ENCODE results near the gene PTGS1.

PTGS1 gene

DNA sequence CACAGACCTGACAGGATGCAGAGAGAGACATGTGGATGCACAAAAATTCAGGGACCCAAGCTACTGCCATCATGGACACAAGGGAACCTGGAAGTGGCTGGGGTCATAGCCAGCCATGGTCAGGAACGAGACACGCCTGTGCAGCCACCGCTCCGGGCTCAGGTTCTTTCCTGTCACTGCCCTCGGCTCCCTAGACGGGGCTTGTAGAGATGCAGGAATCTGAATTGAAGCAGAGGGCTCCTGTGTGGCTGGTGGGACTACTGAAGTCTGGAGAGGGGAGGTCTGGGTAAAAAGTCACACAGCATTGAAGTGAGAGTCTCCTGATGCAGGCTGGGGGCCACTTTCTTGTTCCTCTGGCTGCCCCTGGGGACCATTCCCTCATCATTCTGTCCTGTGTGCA, 32.3 kb upstream of the PTGS1 start:
- no peak overlapping the region for H3K4me3 ChIP-seq (ENCODE audit: low read length)
- TF ChIP-seq ZNF274 (IDR thresholded peaks at IDR 0.05; ENCODE audit: low read depth, low read length) = no peak

DNA sequence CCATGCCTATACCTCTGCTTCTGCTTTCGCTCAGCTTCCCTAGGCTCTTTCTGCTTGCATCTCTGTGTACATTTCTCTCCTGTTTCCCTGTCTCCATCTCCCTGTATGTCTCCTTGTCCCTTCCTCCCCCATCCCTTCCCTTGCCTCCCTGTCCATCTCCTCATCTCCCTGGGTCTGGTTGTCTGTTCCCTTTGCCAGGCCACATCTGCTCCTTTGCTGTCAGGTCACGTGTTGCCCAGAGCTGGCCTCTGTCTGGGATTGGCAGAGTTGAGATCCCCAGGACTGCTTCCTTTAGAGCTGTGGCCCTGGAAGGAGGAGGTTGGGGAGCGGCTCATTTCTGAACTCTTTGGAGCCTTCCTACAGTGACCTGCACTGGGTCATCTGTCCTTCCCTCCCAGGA, 31.8 kb upstream of the PTGS1 start:
- H3K4me3 ChIP-seq (ENCODE audit: low read length) = no peak overlapping the region
- no peak for TF ChIP-seq ZNF274 (IDR thresholded peaks at IDR 0.05; ENCODE audit: low read depth, low read length)

DNA sequence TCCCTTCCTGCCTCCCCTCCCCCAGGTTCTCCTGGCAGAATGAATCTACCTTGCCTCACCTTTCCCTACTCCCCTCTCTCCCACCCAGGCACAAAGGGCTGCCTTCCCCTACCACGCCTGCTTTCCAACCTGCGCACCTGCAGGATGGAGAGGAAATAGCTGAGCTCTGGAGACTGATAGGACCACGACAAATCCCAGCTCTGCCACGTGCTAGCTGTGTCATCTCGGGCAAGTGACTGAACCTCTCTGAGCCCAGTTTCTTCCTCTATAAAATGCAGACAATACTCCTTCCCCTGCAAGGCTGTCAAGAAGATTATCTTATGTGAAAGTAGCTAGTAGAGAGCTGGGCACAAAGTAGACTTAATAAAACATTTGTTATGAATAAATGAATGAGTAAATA, 31.2 kb upstream of the PTGS1 start:
- no peak for TF ChIP-seq ZNF274 (IDR thresholded peaks at IDR 0.05; ENCODE audit: low read depth, low read length)
- no peak overlapping the region for H3K4me3 ChIP-seq (ENCODE audit: low read length)

DNA sequence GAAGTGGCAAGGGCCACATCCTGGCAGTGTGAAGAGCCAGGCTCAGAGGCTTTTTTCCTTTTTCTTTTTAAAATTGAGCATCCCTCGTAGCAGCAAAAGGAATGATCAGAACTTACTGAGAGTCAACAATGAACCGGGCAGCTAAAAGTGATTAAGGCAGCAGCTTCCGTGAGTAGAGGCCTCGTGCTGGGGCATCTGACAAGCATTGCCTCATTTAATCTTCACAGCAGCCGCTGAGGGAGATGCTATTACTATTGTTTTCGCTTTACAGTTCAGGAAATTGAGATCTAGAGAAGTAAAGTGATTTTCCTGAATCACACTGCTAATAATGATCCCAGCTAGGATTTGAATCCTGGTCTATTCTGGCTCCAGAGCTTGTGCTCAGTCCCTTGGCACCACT, 30.7 kb upstream of the PTGS1 start:
- H3K4me3 ChIP-seq (ENCODE audit: low read length) = no peak overlapping the region
- TF ChIP-seq ZNF274 (IDR thresholded peaks at IDR 0.05; ENCODE audit: low read depth, low read length) = no peak

DNA sequence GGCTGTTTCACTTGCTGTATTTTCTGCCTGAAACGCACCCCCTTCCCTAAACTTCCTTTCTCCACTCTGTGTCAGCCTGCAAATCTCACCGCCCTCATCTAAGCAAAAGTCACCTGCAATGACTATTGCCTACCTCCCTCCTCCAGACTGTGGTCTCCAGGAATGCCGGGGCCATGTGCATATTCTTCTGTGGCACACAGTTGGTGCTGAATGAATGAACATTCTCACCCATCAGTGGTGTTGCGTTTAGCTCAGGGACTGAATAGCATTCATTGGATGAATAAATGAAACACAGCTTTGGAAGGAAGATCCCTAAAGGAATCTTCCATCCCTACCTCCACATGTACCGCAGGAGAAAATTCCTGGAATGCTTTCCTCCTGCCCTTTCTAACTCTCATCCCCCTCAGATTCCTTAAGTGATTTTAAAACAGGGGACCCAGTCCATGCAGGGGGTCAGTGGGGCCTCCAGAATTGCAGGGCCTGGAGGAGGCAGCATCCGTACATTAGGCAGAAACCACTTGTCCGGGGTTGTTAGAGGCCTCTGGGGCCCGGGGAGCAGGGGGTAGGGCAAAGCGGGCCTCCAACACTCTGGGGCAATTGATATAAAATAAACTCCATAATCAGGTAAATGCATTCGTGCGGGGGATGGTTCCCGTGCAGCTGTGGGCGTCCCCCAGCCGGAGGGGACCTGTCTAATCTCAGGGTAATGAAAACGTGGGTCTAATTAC, 28.3 kb upstream of the PTGS1 start:
- no peak overlapping the region for H3K4me3 ChIP-seq (ENCODE audit: low read length)
- no peak for TF ChIP-seq ZNF274 (IDR thresholded peaks at IDR 0.05; ENCODE audit: low read depth, low read length)

DNA sequence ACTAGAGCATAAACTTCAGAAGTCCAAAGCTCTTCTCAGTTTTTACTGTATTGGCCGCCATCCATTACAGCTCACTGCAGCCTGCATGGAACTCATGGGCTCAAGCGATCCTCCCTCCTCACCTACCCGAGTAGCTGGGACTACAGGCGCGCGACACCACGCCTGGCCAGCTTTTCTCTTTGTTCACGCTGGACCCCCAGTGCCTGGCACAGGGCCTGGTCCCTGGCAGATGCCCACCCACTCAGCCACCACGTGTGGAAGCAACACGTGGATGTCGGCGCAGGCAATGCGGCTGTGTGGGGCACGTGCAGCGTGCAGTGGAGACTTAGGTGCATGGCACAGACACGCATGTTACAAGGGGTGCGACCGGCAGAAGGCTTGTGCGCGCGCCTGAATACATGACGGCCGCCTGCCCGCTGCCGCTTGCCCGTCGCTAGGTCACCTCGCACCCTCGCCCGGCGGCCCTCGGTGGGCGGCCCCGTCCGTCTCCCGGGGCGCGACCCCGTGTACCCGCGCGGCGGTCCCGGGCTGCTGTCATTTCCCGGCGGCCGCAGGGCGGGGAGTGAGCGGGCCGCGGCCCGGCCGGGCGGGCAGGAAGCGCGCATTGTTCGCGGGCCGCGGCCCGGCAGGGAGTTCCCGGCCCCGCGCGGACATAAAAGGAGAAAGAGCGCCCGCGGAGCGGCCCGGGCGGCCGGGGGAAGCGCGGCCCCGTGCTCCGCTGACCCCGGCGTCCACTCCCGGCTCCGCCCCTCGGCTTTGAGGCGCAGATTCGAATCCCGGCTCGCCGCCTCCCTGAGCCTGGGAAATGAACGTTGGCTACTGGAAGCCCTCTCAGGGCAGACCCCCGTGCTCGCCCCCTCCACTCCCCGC, 24.1 kb upstream of the PTGS1 start:
- H3K4me3 ChIP-seq (ENCODE audit: low read length) = peak overlapping the region; percentile 47; the same call in 1 of the 2 replicates
- no peak for TF ChIP-seq ZNF274 (IDR thresholded peaks at IDR 0.05; ENCODE audit: low read depth, low read length)

DNA sequence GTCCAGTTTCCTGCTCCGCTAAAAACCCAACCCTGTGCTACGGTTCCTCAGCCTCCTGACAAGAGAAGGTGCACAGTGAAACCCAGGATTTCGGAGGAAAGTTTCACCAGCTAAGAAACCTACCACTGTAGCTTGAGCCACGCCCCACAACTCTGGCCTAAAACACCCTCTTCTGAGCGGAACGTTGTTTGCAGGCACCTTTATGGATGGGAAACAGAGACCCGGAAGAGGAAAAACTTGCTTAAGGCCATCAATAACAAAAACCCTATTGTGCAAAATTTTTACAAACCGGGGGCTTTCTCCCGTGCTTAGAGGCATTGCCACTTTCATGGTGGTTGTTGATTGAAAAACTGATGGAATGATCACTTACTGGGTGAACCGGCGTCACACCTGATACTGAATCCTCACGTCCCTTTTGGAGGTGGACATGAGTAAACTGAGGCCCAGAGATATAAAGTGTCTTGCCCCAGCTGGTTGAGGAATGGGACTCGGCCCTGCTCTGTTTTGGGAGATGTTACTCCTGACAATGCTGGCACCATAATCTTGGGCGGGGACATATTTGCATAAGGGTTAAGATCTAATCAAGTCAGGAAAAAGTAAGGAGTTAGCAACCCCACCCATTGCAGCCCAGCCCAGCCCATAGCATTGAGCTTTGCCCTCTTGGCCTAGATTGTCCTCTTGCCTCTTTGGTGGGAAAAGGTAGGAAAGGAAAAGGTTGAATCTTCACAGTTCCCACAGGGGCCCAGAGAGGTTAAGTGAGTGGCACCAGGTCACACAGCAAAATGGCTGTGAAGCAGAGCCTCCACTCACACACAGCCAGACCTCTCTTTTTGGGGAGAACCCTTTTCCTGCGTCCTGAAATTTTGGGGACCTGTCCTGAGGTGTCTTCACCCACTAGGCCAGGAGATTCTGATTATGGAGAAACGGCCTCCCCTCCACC, 23.2 kb upstream of the PTGS1 start:
- TF ChIP-seq ZNF274 (IDR thresholded peaks at IDR 0.05; ENCODE audit: low read depth, low read length) = no peak
- H3K4me3 ChIP-seq (ENCODE audit: low read length) = peak overlapping the region; percentile 47; the same call in 1 of the 2 replicates

DNA sequence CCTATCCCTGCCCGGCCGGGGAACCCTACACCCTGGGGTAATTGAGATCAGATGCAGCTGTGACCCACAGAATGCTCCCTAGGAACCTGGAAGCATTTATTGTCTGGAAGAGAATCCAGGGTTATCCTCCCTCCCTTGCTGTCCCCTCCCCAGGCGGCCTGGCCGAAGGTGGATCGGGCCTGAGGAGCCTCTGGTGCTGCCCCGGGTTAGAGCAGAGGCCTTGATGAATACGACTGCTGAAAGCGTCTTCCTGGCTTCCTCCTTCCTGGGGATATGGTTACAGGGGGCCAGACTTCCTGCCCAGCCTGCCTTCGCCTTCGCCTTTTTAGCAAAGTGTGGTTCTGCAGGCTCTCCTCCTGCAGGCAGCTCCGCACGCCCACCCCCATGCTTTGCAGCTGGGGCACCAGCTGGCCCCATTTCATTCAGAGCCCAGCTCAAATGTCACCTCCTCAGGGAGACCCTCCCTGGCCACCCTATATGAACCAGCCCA, 22.5 kb upstream of the PTGS1 start:
- H3K4me3 ChIP-seq (ENCODE audit: low read length) = no peak overlapping the region
- no peak for TF ChIP-seq ZNF274 (IDR thresholded peaks at IDR 0.05; ENCODE audit: low read depth, low read length)

DNA sequence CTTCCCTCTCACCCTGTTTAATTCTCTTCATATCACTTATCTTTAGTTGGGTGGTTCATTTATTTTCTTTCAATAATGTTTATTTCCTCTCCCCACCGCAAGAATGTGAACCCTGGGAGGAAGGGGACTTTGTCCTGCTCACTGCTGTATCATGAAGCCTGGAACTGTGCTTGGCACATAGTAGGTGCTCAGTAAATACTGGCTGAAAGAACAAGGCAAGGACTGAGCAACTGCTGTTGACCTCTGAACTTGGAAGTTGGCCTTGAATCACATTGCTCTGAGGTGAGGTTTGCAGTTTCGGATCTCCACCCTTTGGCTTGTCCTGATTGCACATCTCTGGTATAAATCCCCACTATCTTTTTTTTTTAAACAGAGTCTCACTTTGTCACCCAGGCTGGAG, 22.0 kb upstream of the PTGS1 start:
- H3K4me3 ChIP-seq (ENCODE audit: low read length) = no peak overlapping the region
- no peak for TF ChIP-seq ZNF274 (IDR thresholded peaks at IDR 0.05; ENCODE audit: low read depth, low read length)

DNA sequence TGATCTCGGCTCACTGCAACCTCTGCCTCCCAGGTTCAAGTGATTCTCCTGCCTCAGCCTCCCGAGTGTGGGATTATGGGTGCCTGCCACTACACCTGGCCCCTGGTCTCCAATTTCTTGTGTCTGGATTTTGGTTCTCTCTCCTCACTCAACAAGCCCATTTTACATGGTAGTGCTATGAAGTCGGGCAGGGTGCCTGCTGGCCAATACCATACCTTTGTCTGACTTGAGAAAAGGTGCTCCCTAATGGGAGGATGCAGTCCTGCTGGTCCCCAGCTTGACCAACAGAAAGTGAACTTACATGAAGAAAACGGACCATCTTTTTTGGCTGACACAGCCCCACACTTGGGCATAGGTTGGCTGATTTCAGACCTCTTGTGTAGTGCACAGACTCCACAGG, 21.6 kb upstream of the PTGS1 start:
- H3K4me3 ChIP-seq (ENCODE audit: low read length) = no peak overlapping the region
- no peak for TF ChIP-seq ZNF274 (IDR thresholded peaks at IDR 0.05; ENCODE audit: low read depth, low read length)

DNA sequence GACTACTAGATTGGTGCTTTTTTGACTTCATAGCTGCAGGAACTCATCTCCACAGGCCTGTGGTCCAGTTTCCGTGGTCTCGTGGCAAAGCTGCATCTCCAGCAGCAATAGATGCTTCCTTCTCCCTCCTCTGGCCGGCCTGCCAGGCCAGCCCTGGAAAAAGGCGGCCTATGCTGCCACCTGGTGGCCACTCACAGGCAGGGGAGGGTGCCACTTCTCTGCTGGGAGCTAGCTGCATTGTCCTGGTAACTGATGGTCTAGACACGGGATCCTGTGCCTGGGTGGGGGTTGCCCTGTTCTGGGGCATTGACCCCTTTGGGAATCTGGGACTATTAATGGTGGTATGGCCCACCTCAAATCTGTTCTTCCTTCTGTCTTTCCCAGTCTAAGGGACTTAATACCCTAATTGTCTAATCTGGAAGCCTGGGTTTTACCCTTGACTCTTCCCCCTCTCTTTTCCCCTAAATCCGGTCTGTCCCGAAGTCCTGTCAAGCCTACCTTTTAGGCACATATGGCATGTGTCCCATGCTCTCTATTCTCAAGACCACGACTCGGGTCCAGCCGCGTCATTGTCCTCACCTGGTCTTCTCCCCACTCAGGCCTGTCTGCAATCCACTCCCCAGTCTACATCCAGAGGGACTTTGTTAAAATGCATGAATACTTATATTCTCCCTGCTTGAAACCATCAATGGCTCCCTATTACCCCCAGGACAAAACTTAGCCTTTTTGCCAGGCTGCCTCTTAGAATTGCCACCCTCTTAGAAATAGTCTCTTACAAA, 20.1 kb upstream of the PTGS1 start:
- no peak overlapping the region for H3K4me3 ChIP-seq (ENCODE audit: low read length)
- no peak for TF ChIP-seq ZNF274 (IDR thresholded peaks at IDR 0.05; ENCODE audit: low read depth, low read length)

DNA sequence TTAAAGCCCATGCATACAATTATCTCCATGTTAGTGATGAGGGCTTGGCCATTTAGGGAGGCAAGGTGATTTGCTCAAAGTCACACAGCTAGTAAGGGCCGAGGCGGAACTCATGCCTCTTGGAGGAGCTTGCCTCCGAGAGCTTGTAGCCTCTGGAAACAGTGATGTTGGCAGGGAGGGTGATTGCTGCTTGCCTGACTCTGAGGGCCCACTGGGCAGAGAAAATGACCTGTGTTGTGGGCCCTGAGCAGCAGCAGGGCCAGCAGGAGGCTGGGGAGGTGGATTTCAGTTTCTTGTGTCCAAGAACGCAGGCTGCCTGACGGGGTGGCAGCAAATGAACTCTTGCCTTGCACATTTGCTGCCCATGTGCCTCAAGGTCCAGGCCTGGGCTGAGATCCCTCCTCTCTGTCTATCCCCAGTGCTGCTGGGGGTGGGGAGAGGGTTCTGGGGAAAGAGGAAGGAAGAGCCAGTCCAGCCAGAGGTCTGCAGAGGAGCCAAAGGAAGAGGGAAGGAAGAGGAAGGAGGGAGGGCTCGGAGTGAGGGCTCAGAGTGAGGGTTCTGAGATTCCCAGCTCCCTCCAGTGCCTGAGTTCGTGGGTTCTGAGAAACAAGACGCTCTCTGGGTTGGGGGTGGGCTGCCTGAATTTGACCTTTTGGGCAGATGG, 16.2 kb upstream of the PTGS1 start:
- no peak overlapping the region for H3K4me3 ChIP-seq (ENCODE audit: low read length)
- no peak for TF ChIP-seq ZNF274 (IDR thresholded peaks at IDR 0.05; ENCODE audit: low read depth, low read length)

Measured in GM08714 (cell line).